ENCODE results near the gene KDELR3. TPM values are rescaled to one million over a fixed set of nuclear protein-coding genes. Genes with fewer than 3 reads are reported as not detected.

Gene KDELR3
- total RNA-seq = 127 to 137 TPM (median 134 TPM) in 3 replicates
- long read RNA-seq, transcript KDELR3-201 (5 exons, 1,728 nt) = major isoform, 318 of 348 reads
- long read RNA-seq, transcript KDELR3-202 (4 exons, 931 nt) = minor isoform, 18 of 348 reads
- long read RNA-seq, partial matches to known transcripts = 1 of 348 reads
- long read RNA-seq, other reads (novel, unspliced or antisense) = 11 of 348 reads

GRCh38 chr22:38467904-38468442 is at the start of gene KDELR3:
Gene KDELR3, plus strand, starts transcription at chr22:38468096. Its CDS starts 138 bp downstream, at chr22:38468234.
- Mint-ChIP-seq H3K36me3 (ENCODE audit: low read depth) (peaks cover 2% of the 10 kb centered on the region), H3K4me3 (ENCODE audit: unreplicated experiment) (peak within 1 kb of the TSS; percentile 81), H3K27me3 (ENCODE audit: low read depth) (peaks cover 3% of the 10 kb centered on the region), H3K27ac (ENCODE audit: unreplicated experiment) (peak within 1 kb of the TSS; percentile 85), H3K9me3 (ENCODE audit: low read depth) (no peaks in the 10 kb centered on the region), H3K4me1 (ENCODE audit: low read depth) (peaks cover 33% of the 10 kb centered on the region)
- DNase-seq (ENCODE audit: low spot score) = no peak
- TF ChIP-seq CTCF (IDR thresholded peaks at IDR 0.05) = no peak

- no peak for TF ChIP-seq CTCF (IDR thresholded peaks at IDR 0.05)
- Mint-ChIP-seq H3K27ac (ENCODE audit: unreplicated experiment) (no peak overlapping the region), H3K4me1 (ENCODE audit: low read depth) (no peaks in the 10 kb centered on the region), H3K9me3 (ENCODE audit: low read depth) (no peaks in the 10 kb centered on the region), H3K36me3 (ENCODE audit: low read depth) (no peaks in the 10 kb centered on the region), H3K4me3 (ENCODE audit: unreplicated experiment) (no peak overlapping the region), H3K27me3 (ENCODE audit: low read depth) (no peaks in the 10 kb centered on the region)
- DNase-seq (ENCODE audit: low spot score) = peak; percentile 79
These were observed 49.3 kb upstream of the KDELR3 start for GRCh38 chr22:38418589-38418988.

- Mint-ChIP-seq H3K36me3 (ENCODE audit: low read depth) (no peaks in the 10 kb centered on the region), H3K4me1 (ENCODE audit: low read depth) (no peaks in the 10 kb centered on the region), H3K9me3 (ENCODE audit: low read depth) (no peaks in the 10 kb centered on the region), H3K27ac (ENCODE audit: unreplicated experiment) (no peak overlapping the region), H3K4me3 (ENCODE audit: unreplicated experiment) (no peak overlapping the region), H3K27me3 (ENCODE audit: low read depth) (no peaks in the 10 kb centered on the region)
- TF ChIP-seq CTCF (IDR thresholded peaks at IDR 0.05) = no peak
- DNase-seq (ENCODE audit: low spot score) = peak; percentile 87
These were observed 48.6 kb upstream of the KDELR3 start for GRCh38 chr22:38419121-38419857.

- no peak overlapping the region for H3K4me3 Mint-ChIP-seq (ENCODE audit: unreplicated experiment)
- TF ChIP-seq CTCF (IDR thresholded peaks at IDR 0.05) = no peak
- H3K27me3 Mint-ChIP-seq (ENCODE audit: low read depth) = no peaks in the 10 kb centered on the region
- no peaks in the 10 kb centered on the region for H3K4me1 Mint-ChIP-seq (ENCODE audit: low read depth)
- no peaks in the 10 kb centered on the region for H3K9me3 Mint-ChIP-seq (ENCODE audit: low read depth)
- H3K27ac Mint-ChIP-seq (ENCODE audit: unreplicated experiment) = no peak overlapping the region
- H3K36me3 Mint-ChIP-seq (ENCODE audit: low read depth) = no peaks in the 10 kb centered on the region
- peak; percentile 48 for DNase-seq (ENCODE audit: low spot score)
These were observed 48.1 kb upstream of the KDELR3 start for GRCh38 chr22:38419858-38420160.

- Mint-ChIP-seq H3K4me1 (ENCODE audit: low read depth) (no peaks in the 10 kb centered on the region), H3K9me3 (ENCODE audit: low read depth) (no peaks in the 10 kb centered on the region), H3K4me3 (ENCODE audit: unreplicated experiment) (no peak overlapping the region), H3K27me3 (ENCODE audit: low read depth) (no peaks in the 10 kb centered on the region), H3K36me3 (ENCODE audit: low read depth) (no peaks in the 10 kb centered on the region), H3K27ac (ENCODE audit: unreplicated experiment) (no peak overlapping the region)
- DNase-seq (ENCODE audit: low spot score) = no peak
- TF ChIP-seq CTCF (IDR thresholded peaks at IDR 0.05) = no peak
These were observed 47.2 kb upstream of the KDELR3 start for GRCh38 chr22:38420734-38421133.

Data from chondrocyte (in vitro differentiated cells).